HG03196 (cell line): ENCODE data around the gene DCAF4L1.
A peak's percentile ranks its signal among the peaks of the same experiment; 100 is the strongest.

Experiments
- ATAC-seq: cut with Tn5 transposase; IDR thresholded peaks from one replicate; pipeline ENCODE4 v1.9.1; 2021; ENCODE audit not compliant: unreplicated experiment

DCAF4L1 gene, protein sequence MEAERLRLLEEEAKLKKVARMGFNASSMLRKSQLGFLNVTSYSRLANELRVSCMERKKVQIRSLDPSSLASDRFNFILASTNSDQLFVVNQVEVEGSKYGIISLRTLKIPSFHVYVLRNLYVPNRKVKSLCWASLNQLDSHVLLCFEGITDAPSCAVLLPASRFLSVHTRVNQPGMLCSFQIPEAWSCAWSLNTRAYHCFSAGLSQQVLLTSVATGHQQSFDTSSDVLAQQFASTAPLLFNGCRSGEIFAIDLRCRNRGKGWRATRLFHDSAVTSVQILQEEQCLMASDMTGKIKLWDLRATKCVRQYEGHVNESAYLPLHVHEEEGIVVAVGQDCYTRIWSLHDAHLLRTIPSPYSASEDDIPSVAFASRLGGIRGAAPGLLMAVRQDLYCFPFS

GRCh38 chr4:41981456-41981855 lies at the start of gene DCAF4L1:
Gene DCAF4L1 (plus strand): TSS chr4:41981756. CDS start chr4:41981793, 37 bp downstream.
- no peak for ATAC-seq

- no peak for ATAC-seq
Measured at GRCh38 chr4:41932988-41933387, 48.6 kb upstream of the DCAF4L1 start.

- ATAC-seq = no peak
Measured at GRCh38 chr4:41933997-41934503, 47.5 kb upstream of the DCAF4L1 start.

DNA sequence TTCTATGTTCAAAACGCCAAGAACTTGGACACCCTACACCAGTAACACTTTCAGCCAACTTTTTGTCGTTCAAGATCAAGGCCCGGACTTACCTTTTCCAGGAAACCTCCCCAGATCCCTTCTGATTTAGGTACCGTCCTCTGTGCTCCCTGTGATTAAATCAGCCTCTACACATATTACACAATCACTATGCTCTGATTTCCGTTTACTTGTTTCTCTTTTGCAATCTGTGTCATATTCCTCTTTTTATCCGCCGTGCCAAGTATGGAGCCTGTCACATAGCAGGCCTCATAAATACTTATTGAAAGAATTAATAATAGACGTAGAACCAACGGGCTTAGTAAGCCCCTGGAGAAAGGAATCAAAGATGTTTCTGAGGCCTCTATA lies 47.0 kb upstream of the DCAF4L1 start:
- no peak for ATAC-seq

DNA sequence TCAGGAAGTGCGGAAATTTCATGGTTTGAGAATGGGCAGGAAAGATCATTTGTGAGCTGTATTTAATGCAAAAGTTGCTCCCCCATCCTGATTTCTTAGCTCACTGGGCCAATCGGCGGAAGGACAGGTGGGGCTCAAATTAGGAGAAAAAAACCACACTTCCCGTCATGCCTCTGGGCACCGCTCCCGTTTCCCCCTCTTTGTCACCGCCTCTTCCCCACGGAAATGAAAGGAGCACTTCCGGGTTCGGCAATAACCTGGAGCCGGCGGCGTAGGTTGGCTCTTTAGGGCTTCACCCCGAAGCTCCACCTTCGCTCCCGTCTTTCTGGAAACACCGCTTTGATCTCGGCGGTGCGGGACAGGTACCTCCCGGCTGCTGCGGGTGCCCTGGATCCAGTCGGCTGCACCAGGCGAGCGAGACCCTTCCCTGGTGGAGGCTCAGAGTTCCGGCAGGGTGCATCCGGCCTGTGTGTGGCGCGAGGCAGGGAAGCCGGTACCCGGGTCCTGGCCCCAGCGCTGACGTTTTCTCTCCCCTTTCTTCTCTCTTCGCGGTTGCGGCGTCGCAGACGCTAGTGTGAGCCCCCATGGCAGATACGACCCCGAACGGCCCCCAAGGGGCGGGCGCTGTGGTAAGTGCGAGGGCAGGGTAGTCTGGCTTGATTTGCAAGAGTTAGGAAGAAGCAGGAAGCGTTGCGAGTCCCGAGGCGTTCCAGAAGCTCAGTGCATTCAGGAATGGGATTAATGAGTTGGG lies 46.5 kb upstream of the DCAF4L1 start, which contains the start of gene TMEM33:
Gene TMEM33 (plus strand): TSS at position 529 of the 751 bp plus-strand sequence. CDS start 56 bp downstream, at position 585.
- peak; percentile 93 for ATAC-seq

GRCh38 chr4:41935652-41936021 lies 45.9 kb upstream of the DCAF4L1 start:
- peak; percentile 15 for ATAC-seq

GRCh38 chr4:41939016-41939626 lies 42.4 kb upstream of the DCAF4L1 start:
- no peak for ATAC-seq

DNA sequence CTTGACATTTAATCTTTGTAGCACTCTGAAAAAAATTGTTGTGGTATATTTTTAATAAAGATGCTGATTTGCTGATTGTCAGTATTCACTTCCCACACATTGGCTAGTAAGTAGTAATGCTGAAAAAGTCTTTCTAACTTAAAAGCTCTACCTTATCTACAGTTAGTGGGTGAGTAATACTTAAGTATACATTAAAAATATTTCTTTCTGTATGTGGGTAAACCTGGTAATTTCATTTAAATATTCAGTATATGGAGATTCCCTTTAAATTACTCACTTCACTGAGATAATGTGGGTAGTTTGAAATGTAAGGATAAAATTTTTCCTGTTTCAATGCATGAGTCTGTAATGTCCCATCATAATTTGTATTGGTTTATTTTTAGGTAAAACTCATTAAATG lies 40.7 kb upstream of the DCAF4L1 start:
- ATAC-seq = no peak

- ATAC-seq = no peak
Measured at GRCh38 chr4:41943506-41943905, 38.0 kb upstream of the DCAF4L1 start.

- no peak for ATAC-seq
Measured at GRCh38 chr4:41944089-41944488, 37.5 kb upstream of the DCAF4L1 start.

DNA sequence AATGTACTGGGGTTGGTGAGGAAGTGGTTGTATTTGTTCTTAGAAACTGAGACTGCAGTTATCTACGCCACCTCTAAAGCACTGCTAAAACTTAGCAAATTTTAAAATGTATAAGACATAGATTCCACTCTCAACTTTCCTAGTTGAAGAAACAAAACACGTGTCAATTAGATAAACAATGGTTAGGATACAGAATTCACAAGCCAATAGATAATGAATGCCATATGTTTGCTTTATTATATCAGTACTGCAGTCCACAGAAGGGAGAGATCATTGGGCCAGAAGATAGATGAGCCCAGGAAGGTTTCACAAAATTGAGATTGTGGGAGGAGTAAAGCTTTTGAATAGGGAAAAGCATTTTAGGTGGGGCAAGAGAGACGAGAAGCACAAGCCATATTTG lies 32.0 kb upstream of the DCAF4L1 start:
- ATAC-seq = no peak

- no peak for ATAC-seq
Measured at GRCh38 chr4:41957634-41958033, 23.9 kb upstream of the DCAF4L1 start.

DNA sequence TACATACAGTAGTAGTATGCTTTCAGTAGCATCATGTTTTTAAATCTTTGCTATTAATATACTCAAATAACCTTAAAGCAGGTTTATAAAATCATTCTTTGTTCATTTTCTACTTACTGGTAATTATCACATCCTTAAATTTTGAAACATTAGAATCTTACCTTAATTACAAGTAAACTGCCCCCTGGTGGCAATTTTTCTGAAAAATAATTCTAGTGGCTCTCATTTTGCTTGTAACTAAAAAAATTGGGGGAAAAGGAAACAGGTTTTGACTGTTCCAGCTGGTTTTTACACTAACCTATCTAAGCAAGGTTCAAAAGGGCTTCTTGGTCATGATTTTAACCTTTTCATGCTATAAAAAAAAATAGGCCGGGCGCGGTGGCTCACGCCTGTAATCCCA lies 18.5 kb upstream of the DCAF4L1 start:
- no peak for ATAC-seq

- ATAC-seq = no peak
Measured at GRCh38 chr4:41964401-41964800, 17.2 kb upstream of the DCAF4L1 start.

GRCh38 chr4:41967392-41967791 lies 14.2 kb upstream of the DCAF4L1 start:
- ATAC-seq = no peak

GRCh38 chr4:41969671-41970070 lies 11.9 kb upstream of the DCAF4L1 start:
- ATAC-seq = no peak

GRCh38 chr4:41975341-41975740 lies 6.2 kb upstream of the DCAF4L1 start:
- no peak for ATAC-seq

- no peak for ATAC-seq
Measured at GRCh38 chr4:41976775-41977516, 4.6 kb upstream of the DCAF4L1 start.

DNA sequence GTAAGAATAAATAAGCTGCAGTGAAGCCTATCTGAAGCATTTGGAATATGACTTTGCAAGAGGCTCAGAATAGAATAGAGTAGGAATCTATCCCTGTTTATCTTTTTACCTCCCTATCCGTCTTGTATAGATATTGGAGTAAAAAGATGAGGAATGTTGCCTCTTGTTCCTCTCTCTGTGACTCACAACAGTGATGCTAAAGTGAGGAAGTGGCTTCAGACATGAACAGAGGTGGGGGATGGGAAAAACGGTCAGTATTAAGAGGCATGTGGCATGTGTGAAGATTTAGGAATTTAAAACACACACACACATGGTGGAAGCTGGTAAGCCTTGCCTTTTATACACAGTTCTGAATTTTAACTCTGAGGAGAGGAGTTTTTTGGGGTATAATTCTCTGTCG lies 3.8 kb upstream of the DCAF4L1 start:
- no peak for ATAC-seq

GRCh38 chr4:41982716-41983115 lies 1.2 kb downstream of the DCAF4L1 start:
- no peak for ATAC-seq

- ATAC-seq = no peak
Measured at GRCh38 chr4:41985151-41985550, 3.6 kb downstream of the DCAF4L1 start.
